HepG2 (cell line): Measurements from ENCODE around the gene NAPSA. TPM values are rescaled to one million over a fixed set of nuclear protein-coding genes. Genes with fewer than 3 reads are reported as not detected.

ENCODE experiments used
- BRD4 ChIP-seq: sonication (generic); formaldehyde crosslinking; IDR thresholded peaks from 2 replicates; pipeline ENCODE4 v1.4.0; 2020; ENCODE audit warnings: missing genetic modification reagents
- CEBPB ChIP-seq: IDR thresholded peaks from 2 replicates; pipeline ENCODE4 v1.6.1; 2011; ENCODE audit warnings: low read depth, low read length, improper control_type of control experiment, borderline replicate concordance
- CREB1 ChIP-seq, 2 experiments: fragments of 450-650 bp in 1 of 2; IDR thresholded peaks; 2 replicates each; pipeline ENCODE4 v1.6.1; 2016 to 2017; ENCODE audit warnings: control low read depth in 1 of 2, mild to moderate bottlenecking in 1 of 2, missing compliant biosample characterization in 1 of 2, missing genetic modification characterization in 1 of 2
- ELF3 ChIP-seq: IDR thresholded peaks from 2 replicates; pipeline ENCODE4 v1.6.1; 2016; ENCODE audit warnings: missing genetic modification reagents, missing compliant biosample characterization
- MAFF ChIP-seq: IDR thresholded peaks from 2 replicates; pipeline ENCODE4 v1.6.1; 2011; ENCODE audit warnings: low read depth, low read length, improper control_type of control experiment
- NFKBIZ ChIP-seq: IDR thresholded peaks from 2 replicates; pipeline ENCODE4 v1.6.1; 2018; ENCODE audit warnings: missing genetic modification reagents, missing compliant biosample characterization
- NFYC ChIP-seq: IDR thresholded peaks from 2 replicates; pipeline ENCODE4 v1.6.1; 2016; ENCODE audit warnings: missing genetic modification reagents, missing compliant biosample characterization
- NRL ChIP-seq: sonication (generic); formaldehyde crosslinking; IDR thresholded peaks from 2 replicates; pipeline ENCODE4 v1.5.0; 2020; ENCODE audit warnings: missing genetic modification reagents, mild to moderate bottlenecking, moderate library complexity, borderline replicate concordance
- PATZ1 ChIP-seq: sonication (generic); formaldehyde crosslinking; IDR thresholded peaks from 2 replicates; pipeline ENCODE4 v1.4.0; 2020; ENCODE audit warnings: missing genetic modification reagents
- PHF20 ChIP-seq: sonication (generic); formaldehyde crosslinking; IDR thresholded peaks from 2 replicates; pipeline ENCODE4 v1.5.0; 2020; ENCODE audit warnings: mild to moderate bottlenecking, missing genetic modification reagents
- RERE ChIP-seq: IDR thresholded peaks from 2 replicates; pipeline ENCODE4 v1.6.1; 2016; ENCODE audit warnings: low read depth, missing genetic modification reagents, missing compliant biosample characterization
- SMAD3 ChIP-seq: sonication (generic); formaldehyde crosslinking; IDR thresholded peaks from 2 replicates; pipeline ENCODE4 v1.4.0; 2020; ENCODE audit warnings: missing genetic modification reagents
- TOE1 ChIP-seq: sonication (generic); formaldehyde crosslinking; IDR thresholded peaks from 2 replicates; pipeline ENCODE4 v1.4.0; 2020; ENCODE audit warnings: mild to moderate bottlenecking, missing genetic modification reagents
- U2AF1 ChIP-seq: fragments of 200-400 bp; formaldehyde crosslinking; optimal IDR thresholded peaks from 2 replicates; pipeline ENCODE3; 2017; ENCODE audit warnings: mild to moderate bottlenecking, low read depth, low read length
- ZFP90 ChIP-seq: sonication (generic); formaldehyde crosslinking; IDR thresholded peaks from 2 replicates; pipeline ENCODE4 v1.8.0; 2022; ENCODE audit warnings: missing genetic modification reagents, mild to moderate bottlenecking, inconsistent platforms, borderline replicate concordance
- ZNF207 ChIP-seq: fragments of 450-650 bp; IDR thresholded peaks from 2 replicates; pipeline ENCODE4 v1.6.1; 2016; ENCODE audit warnings: antibody characterized with exemption, borderline replicate concordance
- ZNF563 ChIP-seq: sonication (generic); formaldehyde crosslinking; IDR thresholded peaks from 2 replicates; pipeline ENCODE4 v1.8.0; 2022; ENCODE audit warnings: mild to moderate bottlenecking, moderate library complexity, missing genetic modification reagents
- ZNF703 ChIP-seq: sonication (generic); formaldehyde crosslinking; IDR thresholded peaks from 2 replicates; pipeline ENCODE4 v1.5.1; 2020; ENCODE audit warnings: missing genetic modification reagents, mild to moderate bottlenecking, moderate library complexity, borderline replicate concordance
- ZNF710 ChIP-seq: sonication (generic); formaldehyde crosslinking; IDR thresholded peaks from 2 replicates; pipeline ENCODE4 v1.5.0; 2020; ENCODE audit warnings: mild to moderate bottlenecking, missing genetic modification reagents, borderline replicate concordance
- polyA plus RNA-seq, 8 experiments: library from polyadenylated mRNA; depleted of rRNA in 3 of 8; stranded (reverse) in 7 of 8; unstranded in 1 of 8; fragments of >200 nt; fragmentation: Illumina TruSeq in 4 of 8; extraction: Trizol in 4 of 8; gene quantifications; 2 replicates each; pipeline versions ENCODE4 v1.2.1 to v1.2.3, GENCODE V29; 2011 to 2016; ENCODE audit warnings: low read depth in 4 of 8, missing spikeins in 1 of 8, mixed read lengths in 1 of 8; ENCODE audit not compliant: insufficient read depth in 1 of 8
- total RNA-seq, 5 experiments: library from RNA; depleted of rRNA; stranded (reverse); fragments of >200 nt; fragmentation: Illumina TruSeq; extraction: Trizol; gene quantifications; 2 replicates each; pipeline ENCODE4 v1.2.3, GENCODE V29; 2016; ENCODE audit warnings: low read depth in 1 of 5

The NAPSA gene
- total and polyA plus RNA-seq, 2 of the 13 experiments (the other 11 are each of a cell fraction or from before 2014, with no cell fraction given) = not detected

GRCh38 chr19:50376166-50377050, 11.0 kb upstream of the NAPSA start, which contains the start of gene NR1H2 (continued):
- TF ChIP-seq PHF20 (CRISPR knock-in tag) (peak; percentile 98), CEBPB (peak; percentile 75; the same call in 1 of the 2 replicates), RERE (0 out of 2 replicates have a peak, but pooled peaks have one; percentile 13), ZNF710 (CRISPR knock-in tag) (0 out of 2 replicates have a peak, but pooled peaks have one; percentile 10), BRD4 (CRISPR knock-in tag) (0 out of 2 replicates have a peak, but pooled peaks have one; percentile 37), ELF3 (CRISPR knock-in tag) (peak; percentile 82), U2AF1 (peak; percentile 77), ZNF563 (peak; percentile 67), CREB1 (IDR thresholded peaks at IDR 0.05) (peak; percentile 92), CREB1 (CRISPR knock-in tag; IDR thresholded peaks at IDR 0.05) (peak; percentile 98), ZNF703 (CRISPR knock-in tag) (0 out of 2 replicates have a peak, but pooled peaks have one; percentile 37), SMAD3 (CRISPR knock-in tag) (peak; percentile 94), TOE1 (CRISPR knock-in tag) (0 out of 2 replicates have a peak, but pooled peaks have one; percentile 85), MAFF (no peak), NFKBIZ (peak; percentile 65; the same call in 1 of the 2 replicates), ZFP90 (CRISPR knock-in tag) (peak; percentile 29; the same call in 1 of the 2 replicates), ZNF207 (no peak), PATZ1 (CRISPR knock-in tag) (peak; percentile 32), NRL (peak; percentile 69), NFYC (no peak)
